Measurements from ENCODE around the gene TBC1D5.

- TF ChIP-seq EZH2 (IDR thresholded peaks at IDR 0.05; ENCODE audit: low read depth, low read length, severe bottlenecking) (no peak), CTCF (IDR thresholded peaks at IDR 0.05; ENCODE audit: control extremely low read depth in 1 of 3, insufficient read depth in 1 of 3, low read depth in 1 of 3, low read length in 3 of 3) (no peak), ATF3 (IDR thresholded peaks at IDR 0.05; ENCODE audit: insufficient read depth, low read depth, low read length) (no peak), RFX5 (IDR thresholded peaks at IDR 0.05; ENCODE audit: borderline replicate concordance, low read depth, low read length) (no peak), EGR1 (IDR thresholded peaks at IDR 0.05; ENCODE audit: borderline replicate concordance, low read depth, low read length) (no peak), YY1 (IDR thresholded peaks at IDR 0.05; ENCODE audit: low read depth, low read length) (no peak), POLR2AphosphoS5 (IDR thresholded peaks at IDR 0.05; ENCODE audit: low read depth, low read length) (no peak), POLR2A (IDR thresholded peaks at IDR 0.05; ENCODE audit: control extremely low read depth in 1 of 2, low read depth in 2 of 2, low read length in 2 of 2) (no peak), CREB1 (IDR thresholded peaks at IDR 0.05) (no peak)
Observed at GRCh38 chr3:17137321-17137826, 605.1 kb downstream of the TBC1D5 start.
